Mammary epithelial cell (primary cell): ENCODE measurements around the gene CAMTA1.

Experiments
- CTCF ChIP-seq, 2 donors: IDR thresholded peaks in 1 of 2; conservative IDR thresholded peaks in 1 of 2; 2 replicates each; pipeline ENCODE4 v1.5.1; 2011 to 2012; ENCODE audit warnings: inconsistent platforms in 2 of 2, low read length in 2 of 2, mild to moderate bottlenecking in 2 of 2, control low read depth in 1 of 2, low read depth in 1 of 2; ENCODE audit not compliant: insufficient read depth in 1 of 2; ENCODE audit errors: extremely low read depth in 1 of 2
- EZH2 ChIP-seq: IDR thresholded peaks from 2 replicates; pipeline ENCODE4 v1.6.1; 2012; ENCODE audit warnings: low read length, inconsistent platforms, borderline replicate concordance

DNA sequence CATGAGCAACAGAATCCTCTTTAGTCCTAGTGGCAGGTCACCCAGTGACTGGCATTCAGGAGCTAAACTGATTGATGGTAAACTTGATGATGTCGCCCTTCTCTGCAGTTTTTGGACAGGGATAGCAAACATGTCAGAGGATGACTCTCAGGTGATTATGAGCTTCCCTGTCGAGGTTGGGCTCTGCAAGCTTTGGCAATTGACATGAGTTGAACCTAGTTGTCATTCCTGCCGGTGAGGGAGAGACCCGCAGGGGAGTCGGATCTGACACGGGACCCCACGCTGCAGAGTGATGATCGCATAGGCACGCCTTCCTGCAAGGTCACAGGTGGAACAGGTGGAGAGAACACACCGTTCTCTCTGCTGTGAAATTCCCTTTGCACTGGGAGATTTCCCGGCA, 547.8 kb downstream of the CAMTA1 start:
- TF ChIP-seq CTCF (conservative IDR thresholded peaks at IDR 0.05 in 1 of 2, IDR thresholded peaks at IDR 0.05 in 1 of 2; ENCODE audit: extremely low read depth in 1 of 2, insufficient read depth in 1 of 2, low read depth in 1 of 2, low read length in 2 of 2), result no peak
- no peak for TF ChIP-seq EZH2
